GM19328 (cell line): Measurements from ENCODE around the gene LRRC59.

ENCODE experiments used
- ATAC-seq: cut with Tn5 transposase; IDR thresholded peaks from one replicate; pipeline ENCODE4 v1.9.1; 2021; ENCODE audit warnings: mild to moderate bottlenecking, moderate library complexity; ENCODE audit not compliant: unreplicated experiment

LRRC59 gene

GRCh38 chr17:50363217-50364060 lies 33.9 kb downstream of the LRRC59 start:
- ATAC-seq = no peak

GRCh38 chr17:50362661-50363060 lies 34.7 kb downstream of the LRRC59 start:
- no peak for ATAC-seq

GRCh38 chr17:50361561-50362480 lies 35.5 kb downstream of the LRRC59 start:
- ATAC-seq = no peak

DNA sequence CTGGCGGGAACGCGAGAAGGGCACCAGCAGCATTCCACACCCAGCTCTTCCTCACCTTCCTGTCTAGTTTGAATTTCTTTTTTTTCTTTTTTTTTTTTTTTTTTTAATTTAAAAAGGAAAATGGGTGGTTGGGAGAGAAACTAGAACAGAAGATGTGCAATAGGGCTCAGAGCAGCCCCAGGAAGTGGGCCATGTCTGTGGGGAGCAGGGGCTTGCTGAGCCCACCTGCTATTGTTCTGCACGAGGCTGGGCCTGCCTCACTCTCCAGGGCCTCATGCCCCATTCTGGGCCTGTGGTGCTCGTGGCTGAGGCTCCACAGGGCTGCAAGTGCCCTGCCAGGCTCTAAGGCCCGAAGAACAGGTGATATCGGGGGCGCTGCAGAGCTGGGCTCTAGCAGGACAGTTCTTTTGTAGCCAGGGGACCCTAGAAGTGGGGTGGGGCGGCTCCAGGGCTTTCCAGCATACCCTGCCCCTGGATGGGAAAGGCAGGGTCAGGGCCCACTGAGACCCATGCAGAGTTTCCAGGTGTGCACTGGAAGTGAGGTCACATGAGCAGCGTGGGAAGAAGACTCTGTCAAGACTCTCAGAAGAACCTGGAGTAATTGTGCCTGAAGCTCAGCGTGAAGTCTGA lies 36.7 kb downstream of the LRRC59 start:
- ATAC-seq = no peak

DNA sequence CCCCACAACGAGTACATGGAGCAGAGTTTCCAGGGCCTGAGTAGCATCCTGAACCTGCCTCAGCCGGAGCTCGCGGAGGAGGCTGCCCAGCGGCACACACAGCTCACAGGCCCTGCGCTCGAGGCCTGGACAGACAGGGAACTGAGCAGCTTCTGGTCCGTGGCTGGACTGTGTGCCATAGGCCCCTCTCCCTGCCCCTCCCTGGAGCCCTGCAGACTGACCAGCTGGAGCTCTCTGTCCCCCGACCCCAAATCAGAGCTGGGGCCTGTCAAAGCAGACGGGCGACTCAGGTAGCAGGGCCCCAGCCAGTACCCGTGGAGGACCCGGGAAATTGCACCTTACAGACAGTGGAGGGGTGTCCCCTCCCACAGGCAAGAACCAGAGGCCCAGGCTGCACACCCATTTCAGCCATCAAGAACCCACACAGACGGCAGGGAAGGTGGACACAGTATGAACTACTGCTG lies 37.3 kb downstream of the LRRC59 start:
- no peak for ATAC-seq

DNA sequence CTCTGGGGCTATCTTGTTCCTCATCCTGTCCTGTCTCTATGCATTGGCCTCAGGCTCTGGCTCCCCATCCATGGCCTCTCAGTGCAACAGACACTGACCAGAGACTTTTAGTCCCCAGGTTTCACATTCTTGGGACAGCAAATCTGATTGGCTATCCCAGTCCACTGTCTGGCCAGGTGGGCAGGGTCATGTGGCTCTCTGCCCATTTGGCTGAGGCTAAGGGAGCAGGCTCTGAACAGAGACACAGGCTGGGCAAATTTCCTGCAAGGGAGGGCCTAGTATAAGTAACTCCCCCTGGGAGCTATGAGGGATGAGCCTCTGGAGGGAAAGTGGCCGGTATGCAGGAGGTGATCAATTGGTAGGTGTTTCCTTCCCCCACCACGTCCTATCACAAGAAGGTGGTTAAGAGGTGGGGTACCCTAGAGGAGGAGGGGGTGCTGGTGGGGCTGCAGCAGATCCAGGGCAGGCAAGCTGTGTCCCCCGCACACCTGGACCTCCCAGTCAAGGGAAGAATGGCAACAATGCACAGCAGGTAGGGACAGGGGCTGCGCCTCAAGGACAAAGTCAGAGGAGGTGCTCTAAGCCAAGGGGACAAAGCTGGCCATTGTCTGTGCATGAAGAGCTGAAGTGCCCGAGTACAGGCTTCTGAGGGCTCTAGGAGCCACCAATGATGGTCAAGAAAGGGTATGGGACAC lies 38.2 kb downstream of the LRRC59 start:
- no peak for ATAC-seq

- no peak for ATAC-seq
Observed at GRCh38 chr17:50358177-50358576, 39.1 kb downstream of the LRRC59 start.

DNA sequence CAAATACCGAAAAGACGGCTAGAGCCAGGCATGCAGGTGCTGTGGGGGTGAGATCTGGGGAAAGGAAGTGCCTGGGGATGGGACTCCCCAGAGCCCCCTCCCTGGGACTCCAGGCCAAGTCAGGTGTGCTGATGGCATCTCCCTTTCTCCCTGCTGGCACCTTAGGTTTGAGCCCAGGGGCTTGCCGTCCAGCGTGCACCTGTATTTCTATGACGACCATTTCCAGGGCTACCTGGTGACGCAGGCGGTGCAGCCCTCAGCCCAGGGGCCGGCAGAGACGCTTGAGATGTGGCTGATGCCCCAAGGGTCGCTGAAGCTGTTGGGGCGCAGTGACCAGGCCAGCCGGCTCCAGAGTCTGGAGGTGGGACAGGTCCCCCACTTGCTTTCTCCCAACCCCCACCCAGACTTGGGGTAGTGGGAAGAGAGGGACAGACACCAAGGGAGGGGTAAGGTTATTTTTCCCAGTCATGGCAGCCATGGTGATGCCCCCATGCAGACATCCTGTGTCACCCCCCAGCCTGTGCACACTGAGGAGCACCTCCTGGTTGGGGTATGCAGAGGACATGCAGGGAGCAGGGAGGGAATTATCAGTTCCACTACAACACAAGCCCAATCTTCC lies 40.3 kb downstream of the LRRC59 start:
- no peak for ATAC-seq

- no peak for ATAC-seq
Observed at GRCh38 chr17:50356418-50356817, 40.9 kb downstream of the LRRC59 start.

DNA sequence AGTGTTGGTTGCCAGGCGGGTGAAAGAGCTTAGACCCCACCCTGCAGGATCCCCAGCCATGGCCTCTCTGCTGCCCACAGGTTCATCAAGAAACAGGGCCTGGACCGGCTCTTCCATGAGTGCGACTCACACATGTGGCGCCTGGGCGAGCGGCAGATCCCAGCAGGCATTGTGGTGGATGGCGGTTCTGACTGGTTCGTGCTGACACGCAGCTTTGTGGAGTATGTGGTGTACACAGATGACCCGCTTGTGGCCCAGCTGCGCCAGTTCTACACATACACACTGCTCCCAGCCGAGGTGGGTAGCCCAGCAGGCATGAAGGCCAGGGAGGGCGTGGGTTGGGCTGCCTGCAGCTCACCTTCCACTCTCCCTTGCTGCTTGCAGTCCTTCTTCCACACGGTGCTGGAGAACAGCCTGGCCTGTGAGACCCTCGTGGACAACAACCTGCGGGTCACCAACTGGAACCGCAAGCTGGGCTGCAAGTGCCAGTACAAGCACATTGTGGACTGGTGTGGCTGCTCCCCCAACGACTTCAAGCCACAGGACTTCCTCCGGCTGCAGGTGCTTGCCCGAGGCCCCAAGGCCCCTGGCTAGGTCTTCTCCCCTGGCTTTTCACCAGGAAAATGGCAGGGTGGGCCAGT lies 41.5 kb downstream of the LRRC59 start:
- ATAC-seq = no peak

- no peak for ATAC-seq
Observed at GRCh38 chr17:50355336-50355700, 42.0 kb downstream of the LRRC59 start.

DNA sequence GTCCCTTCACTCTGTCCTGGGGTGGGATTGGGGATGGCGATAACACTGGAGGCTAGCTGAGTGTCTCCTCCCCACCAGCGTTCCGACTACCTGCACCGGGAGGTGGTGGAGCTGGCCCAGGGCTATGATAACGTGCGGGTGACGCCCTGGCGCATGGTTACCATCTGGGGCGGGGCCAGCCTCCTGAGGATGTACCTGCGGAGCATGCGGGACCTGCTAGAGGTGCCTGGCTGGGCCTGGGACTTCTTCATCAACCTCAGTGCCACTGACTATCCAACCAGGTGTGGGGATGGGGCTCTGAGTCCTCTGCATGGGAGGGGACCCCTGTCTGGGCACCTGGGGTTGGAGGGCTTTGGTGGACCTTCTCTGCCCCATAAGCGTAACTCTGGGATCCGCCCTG lies 42.5 kb downstream of the LRRC59 start:
- ATAC-seq = no peak

DNA sequence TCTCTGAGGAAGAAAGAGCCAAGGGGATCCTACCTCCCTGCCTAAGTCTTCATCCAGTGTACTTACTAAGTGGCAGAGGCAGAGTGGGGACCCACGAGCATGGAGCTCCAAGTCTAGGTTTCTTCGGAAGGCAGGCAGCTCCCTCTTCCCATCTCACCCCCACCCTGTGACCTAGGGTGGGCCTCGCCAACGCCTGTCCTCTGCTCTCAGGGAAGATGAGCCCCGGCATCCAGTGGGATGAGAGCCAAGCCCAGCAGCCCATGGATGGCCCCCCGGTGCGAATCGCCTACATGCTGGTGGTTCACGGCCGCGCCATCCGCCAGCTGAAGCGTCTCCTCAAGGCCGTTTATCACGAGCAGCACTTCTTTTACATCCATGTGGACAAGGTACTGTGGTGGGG lies 43.1 kb downstream of the LRRC59 start:
- ATAC-seq = no peak

GRCh38 chr17:50353600-50354195 lies 43.6 kb downstream of the LRRC59 start:
- no peak for ATAC-seq

- no peak for ATAC-seq
Observed at GRCh38 chr17:50352693-50353599, 44.4 kb downstream of the LRRC59 start.

DNA sequence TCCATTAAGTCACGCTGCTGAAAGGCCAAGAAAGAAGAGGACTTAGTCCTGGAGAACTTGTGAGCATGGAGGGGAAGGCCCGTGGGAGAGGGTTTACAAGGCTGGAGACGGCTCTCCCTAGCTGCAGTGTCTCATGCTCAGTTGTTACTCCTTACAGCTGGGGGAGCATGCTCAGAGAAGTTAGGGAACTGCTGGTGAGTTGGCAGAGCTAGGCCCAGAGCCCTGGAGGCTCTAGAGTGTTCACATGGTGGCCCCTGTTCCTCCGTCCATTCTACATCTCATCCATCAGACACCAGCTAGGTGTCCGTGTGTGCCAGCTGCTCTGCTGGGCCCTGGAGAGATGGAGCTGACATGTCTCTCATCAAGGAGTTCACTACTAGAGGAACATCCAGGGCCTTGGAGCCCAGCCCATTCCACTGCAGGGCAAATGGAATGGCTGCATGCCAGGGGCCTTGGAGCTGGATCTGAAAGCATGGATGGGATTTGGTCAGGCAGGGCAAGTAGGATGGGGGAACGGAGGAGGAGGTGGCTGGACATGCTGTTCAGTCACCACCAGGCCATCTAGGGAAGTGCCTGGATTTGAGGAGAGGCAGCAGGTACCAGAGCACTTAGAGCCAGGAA lies 45.1 kb downstream of the LRRC59 start:
- no peak for ATAC-seq

DNA sequence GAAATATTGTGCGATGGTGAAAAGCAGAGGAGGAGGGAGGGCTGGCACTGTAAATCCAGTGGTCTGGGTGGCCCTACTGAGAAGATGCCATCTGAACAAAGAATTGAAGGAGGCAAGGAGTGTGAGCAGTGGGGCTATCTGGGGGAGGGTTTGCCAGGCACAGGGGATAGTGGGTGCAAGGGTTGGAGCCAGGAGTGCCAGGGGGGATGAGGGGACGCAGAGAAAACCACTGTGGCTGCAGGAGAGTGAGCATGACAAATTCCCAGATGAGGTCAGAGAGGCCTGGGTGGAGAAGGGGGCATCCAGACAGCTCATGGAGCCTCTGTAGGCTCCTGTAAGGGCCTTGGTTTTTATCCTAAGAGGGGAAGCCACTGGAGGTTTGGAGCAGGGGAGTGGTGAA lies 46.6 kb downstream of the LRRC59 start:
- ATAC-seq = no peak

GRCh38 chr17:50349243-50349600 lies 48.1 kb downstream of the LRRC59 start:
- no peak for ATAC-seq
